ENCODE results near the gene RNF181.
"Not testable (repeated sequence)": the region's sequence is repeated elsewhere in the genome, so short reads cannot be mapped to it uniquely, and the experiment has no call there.

Gene RNF181

GRCh38 chr2:85597241-85597640 lies 1.7 kb downstream of the RNF181 start:
- FAIRE-seq: no peak

GRCh38 chr2:85598594-85599340 lies 3.2 kb downstream of the RNF181 start:
- FAIRE-seq: no peak

- FAIRE-seq: no peak
Observed at GRCh38 chr2:85599468-85600234, 4.1 kb downstream of the RNF181 start.

GRCh38 chr2:85600235-85600575 lies 4.7 kb downstream of the RNF181 start:
- FAIRE-seq: no peak

GRCh38 chr2:85600951-85601770 lies 5.6 kb downstream of the RNF181 start:
- FAIRE-seq: no peak

- FAIRE-seq: no peak
Observed at GRCh38 chr2:85601771-85602475, 6.4 kb downstream of the RNF181 start.

GRCh38 chr2:85602476-85603234 lies 7.1 kb downstream of the RNF181 start, which contains the start of gene TMEM150A:
TMEM150A (minus strand) TSS chr2:85602698; CDS start chr2:85601948, 750 bp downstream.
- no peak for FAIRE-seq

- FAIRE-seq: not testable (repeated sequence)
Observed at GRCh38 chr2:85604133-85604444, 8.5 kb downstream of the RNF181 start.

GRCh38 chr2:85604568-85605339 lies 9.2 kb downstream of the RNF181 start:
- FAIRE-seq: no peak

GRCh38 chr2:85605406-85606115 lies 10.0 kb downstream of the RNF181 start:
- FAIRE-seq: no peak

- no peak for FAIRE-seq
Observed at GRCh38 chr2:85606116-85606455, 10.5 kb downstream of the RNF181 start.

- FAIRE-seq: no peak
Observed at GRCh38 chr2:85607268-85608215, 12.0 kb downstream of the RNF181 start.

- FAIRE-seq: no peak
Observed at GRCh38 chr2:85611217-85611704, 15.7 kb downstream of the RNF181 start.

- FAIRE-seq: no peak
Observed at GRCh38 chr2:85611705-85612587, 16.4 kb downstream of the RNF181 start, which contains the start of gene C2orf68. C2orf68 (minus strand) TSS chr2:85612066; CDS start chr2:85611984, 82 bp downstream.

- no peak for FAIRE-seq
Observed at GRCh38 chr2:85613717-85614515, 18.4 kb downstream of the RNF181 start.

GRCh38 chr2:85614757-85615156 lies 19.2 kb downstream of the RNF181 start:
- not testable (repeated sequence) for FAIRE-seq

GRCh38 chr2:85615413-85615728 lies 19.8 kb downstream of the RNF181 start:
- no peak for FAIRE-seq

Measured in endometrium (tissue), 2 donors.